IMR-90 (cell line): Measurements from ENCODE around the gene KDF1. TPM values are rescaled to one million over a fixed set of nuclear protein-coding genes. Genes with fewer than 3 reads are reported as not detected.

Experiments used
- ATAC-seq: fragments of 200-7000 bp; cut with Tn5 transposase; 2 replicates; pipeline ENCODE4 v1.9.1; 2020; ENCODE audit warnings: low read depth, mild to moderate bottlenecking, moderate library complexity
- BruUV-seq: library from RNA; stranded (reverse); fragments of 400-500 nt; replicated peaks from 2 replicates; lab custom pipeline; 2021; lab: Mats Ljungman, UMichigan
- CTCF ChIA-PET: fragments of 300-600 bp; formaldehyde crosslinking; extraction: SDS; loops from one replicate; lab custom pipeline; 2021; ENCODE audit warnings: antibody characterized with exemption; lab: Yijun Ruan, JAX
- POLR2A ChIA-PET: fragments of 300-600 bp; sonication (Branson Sonifier 250); formaldehyde crosslinking; loops from one replicate; lab custom pipeline; 2022; ENCODE audit warnings: antibody characterized with exemption; ENCODE audit not compliant: unreplicated experiment; lab: Charles Lee
- DNase-seq: peaks from one replicate; pipeline ENCODE4 v3.0.0; 2013
- H2AFZ ChIP-seq: replicated peaks from 2 replicates; pipeline ENCODE3; 2013; ENCODE audit warnings: low read length, mild to moderate bottlenecking; ENCODE audit not compliant: poor library complexity
- H2AK5ac ChIP-seq: 2 replicates; pipeline ENCODE4 v1.6.1; 2013; ENCODE audit warnings: low read depth, low read length, inconsistent platforms
- H2AK9ac ChIP-seq: replicated peaks from 2 replicates; pipeline ENCODE3; 2013; ENCODE audit warnings: mild to moderate bottlenecking, low read depth, low read length, moderate library complexity; ENCODE audit not compliant: poor library complexity
- H2BK120ac ChIP-seq: 2 replicates; pipeline ENCODE4 v1.6.1; 2013; ENCODE audit warnings: low read depth, low read length, inconsistent platforms
- H2BK15ac ChIP-seq: 3 replicates; pipeline ENCODE4 v1.6.1; 2013; ENCODE audit warnings: low read depth, low read length, inconsistent platforms
- H2BK20ac ChIP-seq: 2 replicates; pipeline ENCODE4 v1.6.1; 2013; ENCODE audit warnings: low read depth, mild to moderate bottlenecking, inconsistent platforms, low read length, moderate library complexity
- H2BK5ac ChIP-seq: 2 replicates; pipeline ENCODE4 v1.6.1; 2013; ENCODE audit warnings: mild to moderate bottlenecking, low read depth, low read length, inconsistent platforms; ENCODE audit not compliant: poor library complexity, severe bottlenecking
- H3K14ac ChIP-seq: replicated peaks from 2 replicates; pipeline ENCODE4 v1.6.1; 2013; ENCODE audit warnings: low read depth, low read length, inconsistent platforms
- H3K18ac ChIP-seq: 2 replicates; pipeline ENCODE4 v1.6.1; 2013; ENCODE audit warnings: low read depth, low read length, control low read depth
- H3K23ac ChIP-seq: 2 replicates; pipeline ENCODE4 v1.6.1; 2013; ENCODE audit warnings: low read depth, low read length, inconsistent platforms
- H3K27ac ChIP-seq: 2 replicates; pipeline ENCODE4 v1.5.1; 2013; ENCODE audit warnings: mild to moderate bottlenecking, control low read depth, low read length; ENCODE audit not compliant: insufficient read depth
- H3K27me3 ChIP-seq: 2 replicates; pipeline ENCODE4 v1.6.1; 2013; ENCODE audit warnings: low read length; ENCODE audit not compliant: control insufficient read depth, insufficient read depth
- H3K36me3 ChIP-seq: 2 replicates; pipeline ENCODE4 v1.6.1; 2013; ENCODE audit warnings: low read length, mixed read lengths; ENCODE audit not compliant: control insufficient read depth, insufficient read depth
- H3K4ac ChIP-seq: 2 replicates; pipeline ENCODE4 v1.6.1; 2013; ENCODE audit warnings: low read depth, low read length, inconsistent platforms
- H3K4me1 ChIP-seq: 2 replicates; pipeline ENCODE4 v1.6.1; 2013; ENCODE audit warnings: low read length, mixed read lengths; ENCODE audit not compliant: control insufficient read depth, insufficient read depth
- H3K4me2 ChIP-seq: 2 replicates; pipeline ENCODE4 v1.6.1; 2013; ENCODE audit warnings: low read depth, mild to moderate bottlenecking, control low read depth, low read length, moderate library complexity
- H3K4me3 ChIP-seq: 2 replicates; pipeline ENCODE4 v1.5.1; 2013; ENCODE audit warnings: low read depth, mild to moderate bottlenecking, control low read depth, low read length, moderate library complexity; ENCODE audit not compliant: insufficient read depth
- H3K56ac ChIP-seq: 2 replicates; pipeline ENCODE4 v1.6.1; 2013; ENCODE audit warnings: low read length, inconsistent platforms; ENCODE audit not compliant: insufficient read depth; ENCODE audit errors: extremely low read depth
- H3K79me1 ChIP-seq, 2 experiments: 2 replicates each; pipeline ENCODE4 v1.6.1; 2013; ENCODE audit warnings: low read length in 2 of 2, inconsistent platforms in 1 of 2, low read depth in 1 of 2
- H3K9ac ChIP-seq: 2 replicates; pipeline ENCODE4 v1.6.1; 2013; ENCODE audit warnings: low read depth, low read length, control low read depth
- H3K9me1 ChIP-seq: 2 replicates; pipeline ENCODE4 v1.6.1; 2013; ENCODE audit warnings: low read length, inconsistent platforms; ENCODE audit not compliant: insufficient read depth
- H3K9me3 ChIP-seq: 2 replicates; pipeline ENCODE4 v1.6.1; 2013; ENCODE audit warnings: low read length; ENCODE audit not compliant: control insufficient read depth, insufficient read depth
- H4K20me1 ChIP-seq: 2 replicates; pipeline ENCODE4 v1.6.1; 2013; ENCODE audit warnings: low read length, inconsistent platforms; ENCODE audit not compliant: insufficient read depth
- H4K5ac ChIP-seq: 2 replicates; pipeline ENCODE4 v1.6.1; 2013; ENCODE audit warnings: mild to moderate bottlenecking, low read depth, low read length, control low read depth
- H4K8ac ChIP-seq, 2 experiments: 2 replicates each; pipeline ENCODE4 v1.6.1; 2013; ENCODE audit warnings: low read depth in 2 of 2, low read length in 2 of 2, control low read depth in 1 of 2, inconsistent platforms in 1 of 2
- H4K91ac ChIP-seq: 2 replicates; pipeline ENCODE4 v1.6.1; 2013; ENCODE audit warnings: low read depth, low read length, inconsistent platforms; ENCODE audit not compliant: insufficient read depth
- CHD1 ChIP-seq: IDR thresholded peaks from 2 replicates; pipeline ENCODE4 v1.6.1; 2012; ENCODE audit warnings: low read depth, low read length, improper control_type of control experiment
- MXI1 ChIP-seq: IDR thresholded peaks from 2 replicates; pipeline ENCODE4 v1.6.1; 2012; ENCODE audit warnings: low read depth, mild to moderate bottlenecking, low read length, moderate library complexity, borderline replicate concordance
- NFE2L2 ChIP-seq: fragments of 150-350 bp; IDR thresholded peaks from 2 replicates; pipeline ENCODE4 v1.6.1; 2016; ENCODE audit warnings: low read depth, mild to moderate bottlenecking, low read length
- USF2 ChIP-seq: fragments of 150-350 bp; IDR thresholded peaks from 2 replicates; pipeline ENCODE4 v1.6.1; 2017; ENCODE audit warnings: mild to moderate bottlenecking, antibody characterized with exemption, low read length, low read depth
- WGBS, 2 experiments: methylation state at CpG; one replicate each; pipeline versions ENCODE4 v1.1.5 to v1.1.7; 2013; ENCODE audit warnings: missing lambda C conversion rate in 2 of 2; ENCODE audit not compliant: insufficient read length in 1 of 2; ENCODE audit errors: extremely low coverage in 2 of 2; 5-methylcytosine and 5-hydroxymethylcytosine counted together
- dilution Hi-C: fragments of 300-500 bp; cut with HindIII; formaldehyde crosslinking; loops from one replicate; pipeline ENCODE4 v1.14.3; 2018; ENCODE audit warnings: low sequenced_read_pairs; ENCODE audit not compliant: unreplicated experiment
- in situ Hi-C: fragments of 300-500 bp; cut with MboI; formaldehyde crosslinking; loops from 3 replicates; pipeline ENCODE4 v1.14.3; 2019; ENCODE audit warnings: low sequenced_read_pairs, inconsistent platforms, mixed read lengths
- intact Hi-C: fragments of 100-400 bp; cut with micrococcal nuclease; formaldehyde crosslinking; loops from 2 replicates; pipeline ENCODE4 v1.10.0; 2022
- polyA plus RNA-seq, 3 experiments: library from polyadenylated mRNA; depleted of rRNA; stranded (reverse); fragments of >200 nt; gene quantifications; 2 replicates each; pipeline ENCODE4 v1.2.3, GENCODE V29; 2012; ENCODE audit warnings: low replicate concordance in 1 of 3
- total RNA-seq: library from RNA; depleted of rRNA; stranded (reverse); fragments of >200 nt; gene quantifications from 2 replicates; pipeline ENCODE4 v1.2.3, GENCODE V29; 2012

KDF1 gene
- total and polyA plus RNA-seq, 2 of the 4 experiments (the other 2 are of a cell fraction), result not detected

- H3K56ac ChIP-seq, result no peak overlapping the region
- no TSS peak for BruUV-seq
- H2BK15ac ChIP-seq, result no peak overlapping the region
- H4K91ac ChIP-seq, result no peak overlapping the region
- H3K9ac ChIP-seq, result no peak overlapping the region
- TF ChIP-seq USF2, result no peak
- TF ChIP-seq MXI1, result no peak
- no peak for TF ChIP-seq NFE2L2
- TF ChIP-seq CHD1, result no peak
- peaks cover 3% of the 10 kb centered on the region; the same call in 1 of the 2 replicates for H4K20me1 ChIP-seq
- CTCF ChIA-PET, result no interaction called here
- H2AFZ ChIP-seq, result no peak overlapping the region
- dilution Hi-C loops, result no loop called here
- H3K4me1 ChIP-seq, result peaks cover 17% of the 10 kb centered on the region
- H2AK5ac ChIP-seq, result no peak overlapping the region
- no peak overlapping the region for H3K18ac ChIP-seq
- H3K9me3 ChIP-seq, result no peaks in the 10 kb centered on the region
- H2AK9ac ChIP-seq, result no peak overlapping the region
- no peaks in the 10 kb centered on the region for H3K27me3 ChIP-seq
- H3K36me3 ChIP-seq, result no peaks in the 10 kb centered on the region
- H3K4me3 ChIP-seq, result no peak overlapping the region
- no peak overlapping the region for H3K4ac ChIP-seq
- POLR2A ChIA-PET, result no interaction called here
- no peak overlapping the region for H3K23ac ChIP-seq
- in situ Hi-C loops, result no loop called here
- H3K14ac ChIP-seq, result no peak overlapping the region
- DNase-seq (no peak), ATAC-seq (no peak)
- no peak overlapping the region for H2BK20ac ChIP-seq
- intact Hi-C loops, result no loop called here
- no peak overlapping the region for H2BK120ac ChIP-seq
- no peak overlapping the region for H4K8ac ChIP-seq
- WGBS, 2 experiments, result 86% methylated on average over 1 of the region's 6 CpGs; no CpG with 5 or more reads in 1 of the 2 experiments
- H3K79me1 ChIP-seq, result no peaks in the 10 kb centered on the region
- H4K5ac ChIP-seq, result no peak overlapping the region
- H3K27ac ChIP-seq, result no peak overlapping the region
- peaks cover 15% of the 10 kb centered on the region for H3K9me1 ChIP-seq
- no peak overlapping the region for H2BK5ac ChIP-seq
- H3K4me2 ChIP-seq, result no peak overlapping the region
Observed at GRCh38 chr1:26965213-26965612, 4.9 kb upstream of the KDF1 start.
